ENCODE data around the gene PCDH9.

DNA sequence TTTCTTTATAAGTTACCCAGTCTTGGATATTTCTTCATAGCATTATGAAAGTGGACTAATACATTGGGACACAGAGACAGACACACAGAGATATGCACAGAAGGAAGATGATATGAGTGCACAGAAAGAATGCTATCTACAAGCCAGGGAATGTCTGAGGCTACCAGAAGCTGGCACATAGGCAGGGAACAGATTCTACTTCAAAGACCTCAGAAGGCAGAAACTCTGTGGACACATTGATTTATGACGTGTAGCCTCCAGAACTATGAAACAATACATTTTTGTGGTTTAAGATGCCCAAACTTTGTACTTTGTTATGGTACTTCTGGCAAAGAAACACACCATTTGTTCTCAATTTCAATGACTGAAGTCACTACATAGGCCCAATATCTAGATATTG lies 556.7 kb downstream of the PCDH9 start:
- TF ChIP-seq, protein P1, sequence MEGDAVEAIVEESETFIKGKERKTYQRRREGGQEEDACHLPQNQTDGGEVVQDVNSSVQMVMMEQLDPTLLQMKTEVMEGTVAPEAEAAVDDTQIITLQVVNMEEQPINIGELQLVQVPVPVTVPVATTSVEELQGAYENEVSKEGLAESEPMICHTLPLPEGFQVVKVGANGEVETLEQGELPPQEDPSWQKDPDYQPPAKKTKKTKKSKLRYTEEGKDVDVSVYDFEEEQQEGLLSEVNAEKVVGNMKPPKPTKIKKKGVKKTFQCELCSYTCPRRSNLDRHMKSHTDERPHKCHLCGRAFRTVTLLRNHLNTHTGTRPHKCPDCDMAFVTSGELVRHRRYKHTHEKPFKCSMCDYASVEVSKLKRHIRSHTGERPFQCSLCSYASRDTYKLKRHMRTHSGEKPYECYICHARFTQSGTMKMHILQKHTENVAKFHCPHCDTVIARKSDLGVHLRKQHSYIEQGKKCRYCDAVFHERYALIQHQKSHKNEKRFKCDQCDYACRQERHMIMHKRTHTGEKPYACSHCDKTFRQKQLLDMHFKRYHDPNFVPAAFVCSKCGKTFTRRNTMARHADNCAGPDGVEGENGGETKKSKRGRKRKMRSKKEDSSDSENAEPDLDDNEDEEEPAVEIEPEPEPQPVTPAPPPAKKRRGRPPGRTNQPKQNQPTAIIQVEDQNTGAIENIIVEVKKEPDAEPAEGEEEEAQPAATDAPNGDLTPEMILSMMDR (IDR thresholded peaks at IDR 0.05): no peak
- no peak for TF ChIP-seq POLR2A (IDR thresholded peaks at IDR 0.05)

Data from thyroid gland (tissue), 4 donors.